CD4-positive, alpha-beta T cell (primary cell): Measurements from ENCODE around the gene CEACAM5. TPM values are rescaled to one million over a fixed set of nuclear protein-coding genes. Genes with fewer than 3 reads are reported as not detected.

ENCODE experiments used
- ATAC-seq: fragments of 200-7000 bp; cut with Tn5 transposase; one replicate; pipeline ENCODE4 v1.10.0; 2022; ENCODE audit warnings: mild to moderate bottlenecking; ENCODE audit not compliant: poor library complexity
- CTCF ChIA-PET: fragments of 350-600 bp; sonication (Branson Sonifier 250); formaldehyde crosslinking; loops from one replicate; lab custom pipeline; 2021; ENCODE audit warnings: antibody characterized with exemption, inconsistent platforms; lab: Charles Lee
- POLR2A ChIA-PET: fragments of 350-600 bp; sonication (Branson Sonifier 250); formaldehyde crosslinking; loops from one replicate; lab custom pipeline; 2021; ENCODE audit warnings: antibody characterized with exemption, inconsistent platforms; lab: Charles Lee
- DNase-seq, 14 experiments: peaks; one replicate each; pipeline ENCODE4 v3.0.0-alpha.2; 2013 to 2020; ENCODE audit warnings: mixed read lengths in 2 of 14
- H3K27ac ChIP-seq, 2 donors: one replicate each; pipeline versions ENCODE4 v1.5.1 to v1.7.0; 2013; ENCODE audit warnings: low read length in 2 of 2, low read depth in 1 of 2, mild to moderate bottlenecking in 1 of 2
- H3K27me3 ChIP-seq, 2 experiments: 1 replicate in 1 of 2; 2 replicates in 1 of 2; pipeline versions ENCODE4 v1.6.1 to v1.7.0; 2013; ENCODE audit warnings: low read length in 2 of 2, control low read depth in 1 of 2, mild to moderate bottlenecking in 1 of 2, moderate library complexity in 1 of 2; ENCODE audit not compliant: insufficient read depth in 2 of 2, control insufficient read depth in 1 of 2
- H3K36me3 ChIP-seq: one replicate; pipeline ENCODE4 v1.6.1; 2013; ENCODE audit warnings: low read length, control low read depth; ENCODE audit not compliant: insufficient read depth
- H3K4me1 ChIP-seq: one replicate; pipeline ENCODE4 v1.6.1; 2013; ENCODE audit warnings: low read length, control low read depth; ENCODE audit not compliant: insufficient read depth
- H3K4me3 ChIP-seq: one replicate; pipeline ENCODE4 v1.5.1; 2013; ENCODE audit warnings: mild to moderate bottlenecking, low read length, moderate library complexity
- H3K9me3 ChIP-seq, 2 experiments: 1 replicate in 1 of 2; 2 replicates in 1 of 2; pipeline versions ENCODE4 v1.6.1 to v1.7.0; 2013; ENCODE audit warnings: low read length in 2 of 2, mild to moderate bottlenecking in 2 of 2, control low read depth in 1 of 2, moderate library complexity in 1 of 2; ENCODE audit not compliant: control insufficient read depth in 1 of 2, insufficient read depth in 1 of 2
- H3K27ac Mint-ChIP-seq: one replicate; pipeline ENCODE4 v1.8.0; 2020; ENCODE audit warnings: mixed read lengths
- H3K27me3 Mint-ChIP-seq: one replicate; pipeline ENCODE4 v1.8.0; 2021; ENCODE audit warnings: mixed read lengths
- H3K36me3 Mint-ChIP-seq: one replicate; pipeline ENCODE4 v1.8.0; 2021; ENCODE audit warnings: low read depth, mixed read lengths
- H3K4me1 Mint-ChIP-seq: one replicate; pipeline ENCODE4 v1.8.0; 2021; ENCODE audit warnings: low read depth, mixed read lengths
- H3K4me3 Mint-ChIP-seq: one replicate; pipeline ENCODE4 v1.8.0; 2020; ENCODE audit warnings: mild to moderate bottlenecking, mixed read lengths
- H3K9me3 Mint-ChIP-seq: one replicate; pipeline ENCODE4 v1.8.0; 2020; ENCODE audit warnings: mixed read lengths
- CTCF ChIP-seq: fragments of 200-600 bp; IDR thresholded peaks from one replicate; pipeline ENCODE4 v1.8.0; 2022; ENCODE audit warnings: antibody characterized with exemption, mild to moderate bottlenecking
- intact Hi-C, 2 experiments: fragments of 100-400 bp; cut with DNase I in 1 of 2; cut with micrococcal nuclease in 1 of 2; formaldehyde crosslinking; loops; one replicate each; pipeline versions ENCODE4 v1.15.1 to v1.9.0; 2023 to 2025; cut with DNase I, micrococcal nuclease
- total RNA-seq, 174 experiments: library from RNA in 2 of 174; stranded (reverse) in 2 of 174; gene quantifications; one replicate each; pipeline ENCODE4 v1.2.3 and lab custom pipeline; 2021 to 2026

Gene CEACAM5
- total RNA-seq, 2 experiments from 2014 or later, result not detected

GRCh38 chr19:41753159-41753558 is 44.7 kb downstream of the CEACAM5 start:
- Histone ChIP-seq H3K9me3 (no peaks in the 10 kb centered on the region), H3K27ac (no peak overlapping the region), H3K4me1 (peaks cover 8% of the 10 kb centered on the region), H3K27me3 (peaks cover 8 to 14% of the 10 kb centered on the region in 2 experiments), H3K36me3 (no peaks in the 10 kb centered on the region), H3K4me3 (no peak overlapping the region)
- TF ChIP-seq CTCF, result peak; percentile 85
- peaks cover 6% of the 10 kb centered on the region for H3K4me1 Mint-ChIP-seq
- POLR2A ChIA-PET, result interaction anchor here (0.7 to 1.5 kb wide), 6 partner anchors 13 to 33 kb away, joined by 3 to 10 read pairs (median 4); no protein-coding TSS in a partner anchor
- H3K27me3 Mint-ChIP-seq, result peaks cover 57% of the 10 kb centered on the region
- no peak overlapping the region for H3K27ac Mint-ChIP-seq
- CTCF ChIA-PET, result interaction anchor here (0.6 to 3.0 kb wide), 23 partner anchors 9 to 280 kb away, joined by 3 to 55 read pairs (median 5); no protein-coding TSS in a partner anchor
- no peak overlapping the region for H3K4me3 Mint-ChIP-seq
- ATAC-seq, result peak; percentile 59
- intact Hi-C loops, result loop anchor here (1.0 kb wide), 2 partner anchors 32 to 68 kb away; no protein-coding TSS in a partner anchor
- no peaks in the 10 kb centered on the region for H3K36me3 Mint-ChIP-seq
- DNase-seq, result peak; percentile 65 to 87 (median 73)
- no peaks in the 10 kb centered on the region for H3K9me3 Mint-ChIP-seq

GRCh38 chr19:41753936-41754529 is 45.6 kb downstream of the CEACAM5 start:
- peaks cover 55% of the 10 kb centered on the region for H3K27me3 Mint-ChIP-seq
- Histone ChIP-seq H3K36me3 (no peaks in the 10 kb centered on the region), H3K27me3 (peaks cover 7 to 12% of the 10 kb centered on the region in 2 experiments), H3K4me3 (no peak overlapping the region), H3K4me1 (peaks cover 8% of the 10 kb centered on the region), H3K27ac (no peak overlapping the region), H3K9me3 (no peaks in the 10 kb centered on the region)
- peaks cover 6% of the 10 kb centered on the region for H3K4me1 Mint-ChIP-seq
- no peak overlapping the region for H3K4me3 Mint-ChIP-seq
- CTCF ChIA-PET, result interaction anchor here (0.6 to 3.0 kb wide), 18 partner anchors 10 to 157 kb away, joined by 3 to 55 read pairs (median 7); no protein-coding TSS in a partner anchor
- peak; percentile 95 for ATAC-seq
- no peaks in the 10 kb centered on the region for H3K36me3 Mint-ChIP-seq
- no peak overlapping the region for H3K27ac Mint-ChIP-seq
- peak; percentile 70 for TF ChIP-seq CTCF
- DNase-seq, result peak; percentile 55 to 82 (median 66)
- POLR2A ChIA-PET, result interaction anchor here (1.0 to 1.2 kb wide), 3 partner anchors 21 to 31 kb away, joined by 4 to 10 read pairs (median 10); no protein-coding TSS in a partner anchor
- intact Hi-C loops, result loop anchor here (1.0 kb wide), 2 partner anchors 31 to 67 kb away; no protein-coding TSS in a partner anchor
- no peaks in the 10 kb centered on the region for H3K9me3 Mint-ChIP-seq

GRCh38 chr19:41755328-41755913 is 47.0 kb downstream of the CEACAM5 start, which contains the start of gene CEACAM6:
TSS of gene CEACAM6 (plus strand) at chr19:41755530. CDS start at chr19:41755639, 109 bp downstream.
- no peak within 1 kb of the TSS for H3K27ac Mint-ChIP-seq
- no peak within 1 kb of the TSS for H3K27ac ChIP-seq
- POLR2A ChIA-PET, result no interaction called here
- no peak for TF ChIP-seq CTCF
- CTCF ChIA-PET, result interaction anchor here (1.2 to 2.9 kb wide), 3 partner anchors 30 to 65 kb away, joined by 3 to 11 read pairs (median 8); no protein-coding TSS in a partner anchor
- ATAC-seq (no peak), DNase-seq (no peak)
- no peaks in the 10 kb centered on the region for H3K36me3 ChIP-seq
- no peak within 1 kb of the TSS for H3K4me3 ChIP-seq
- H3K36me3 Mint-ChIP-seq, result no peaks in the 10 kb centered on the region
- no peak within 1 kb of the TSS for H3K4me3 Mint-ChIP-seq
- peaks cover 66% of the 10 kb centered on the region for H3K27me3 Mint-ChIP-seq
- intact Hi-C loops, result no loop called here
- no peaks in the 10 kb centered on the region for H3K9me3 ChIP-seq
- no peaks in the 10 kb centered on the region for H3K9me3 Mint-ChIP-seq
- peaks cover 6% of the 10 kb centered on the region for H3K4me1 Mint-ChIP-seq
- H3K27me3 ChIP-seq, result peaks cover 11 to 23% of the 10 kb centered on the region in 2 experiments
- H3K4me1 ChIP-seq, result peaks cover 8% of the 10 kb centered on the region
